Caco-2 (cell line): ENCODE data around the gene ZNF593OS. TPM values are rescaled to one million over a fixed set of nuclear protein-coding genes. Genes with fewer than 3 reads are reported as not detected.

ENCODE experiments used
- BruUV-seq: library from RNA; stranded (reverse); fragments of 400-500 nt; replicated peaks from 2 replicates; lab custom pipeline; 2021; lab: Mats Ljungman, UMichigan
- CTCF ChIA-PET: fragments of 300-600 bp; sonication (Branson Sonifier 250); formaldehyde crosslinking; loops from one replicate; lab custom pipeline; 2022; ENCODE audit warnings: antibody characterized with exemption; lab: Charles Lee
- POLR2A ChIA-PET: fragments of 300-600 bp; sonication (Branson Sonifier 250); formaldehyde crosslinking; loops from one replicate; lab custom pipeline; 2022; ENCODE audit warnings: antibody characterized with exemption; lab: Charles Lee
- DNase-seq, 2 experiments: peaks; one replicate each; pipeline versions ENCODE4 v3.0.0 to v3.0.0-alpha.2; 2020 to 2022
- H3K27me3 ChIP-seq: replicated peaks from 2 replicates; pipeline ENCODE4 v1.6.0; 2011; ENCODE audit warnings: low read length; ENCODE audit not compliant: control insufficient read depth, insufficient read depth
- H3K36me3 ChIP-seq: 2 replicates; pipeline ENCODE4 v1.5.1; 2011; ENCODE audit warnings: low read length; ENCODE audit not compliant: control insufficient read depth, insufficient read depth
- H3K4me1 ChIP-seq: fragments of 250-450 bp; sonication (Bioruptor Pico); 2 replicates; pipeline ENCODE4 v1.5.1; 2020; ENCODE audit warnings: mild to moderate bottlenecking
- H3K4me3 ChIP-seq: 2 replicates; pipeline ENCODE4 v1.5.1; 2011; ENCODE audit warnings: low read depth, mild to moderate bottlenecking, control low read depth, low read length
- H3K9me3 ChIP-seq: fragments of 250-450 bp; sonication (Bioruptor Pico); 2 replicates; pipeline ENCODE4 v1.5.1; 2020; ENCODE audit warnings: mild to moderate bottlenecking, moderate library complexity
- H3K27ac Mint-ChIP-seq: one replicate; pipeline ENCODE4 v1.8.0; 2022; ENCODE audit warnings: mixed read lengths; ENCODE audit not compliant: unreplicated experiment
- H3K27me3 Mint-ChIP-seq: one replicate; pipeline ENCODE4 v1.8.0; 2022; ENCODE audit warnings: mixed read lengths; ENCODE audit not compliant: insufficient read depth, unreplicated experiment
- H3K36me3 Mint-ChIP-seq: one replicate; pipeline ENCODE4 v1.8.0; 2022; ENCODE audit warnings: mild to moderate bottlenecking, mixed read lengths; ENCODE audit not compliant: insufficient read depth, unreplicated experiment
- H3K4me1 Mint-ChIP-seq: one replicate; pipeline ENCODE4 v1.8.0; 2022; ENCODE audit warnings: low read depth, mixed read lengths; ENCODE audit not compliant: unreplicated experiment
- H3K4me3 Mint-ChIP-seq: one replicate; pipeline ENCODE4 v1.8.0; 2022; ENCODE audit warnings: mild to moderate bottlenecking, moderate library complexity, mixed read lengths; ENCODE audit not compliant: unreplicated experiment
- H3K9me3 Mint-ChIP-seq: one replicate; pipeline ENCODE4 v1.8.0; 2022; ENCODE audit warnings: mixed read lengths; ENCODE audit not compliant: unreplicated experiment
- CTCF ChIP-seq, 2 experiments: fragments of 200-600 bp in 1 of 2; IDR thresholded peaks; 1 replicate in 1 of 2; 2 replicates in 1 of 2; pipeline versions ENCODE4 v1.5.1 to v1.8.0; 2011 to 2022; ENCODE audit warnings: antibody characterized with exemption in 1 of 2, control low read depth in 1 of 2, inconsistent platforms in 1 of 2, low read depth in 1 of 2, low read length in 1 of 2, mild to moderate bottlenecking in 1 of 2, moderate library complexity in 1 of 2; ENCODE audit not compliant: insufficient read depth in 1 of 2, severe bottlenecking in 1 of 2, unreplicated experiment in 1 of 2
- intact Hi-C: fragments of 100-400 bp; cut with micrococcal nuclease; formaldehyde crosslinking; loops from one replicate; pipeline ENCODE4 v1.10.0; 2022; ENCODE audit not compliant: unreplicated experiment
- total RNA-seq: library from RNA; stranded (reverse); gene quantifications from 2 replicates; pipeline ENCODE4 v1.2.3, GENCODE V29; 2022

ZNF593OS gene
- total RNA-seq, 1 experiment from 2014 or later, result 0.45 TPM

GRCh38 chr1:26154750-26155149 is 16.9 kb downstream of the ZNF593OS start:
- POLR2A ChIA-PET, result no interaction called here
- H3K36me3 Mint-ChIP-seq, result no peaks in the 10 kb centered on the region
- H3K4me1 Mint-ChIP-seq, result peaks cover 8% of the 10 kb centered on the region
- DNase-seq, result no peak
- Histone ChIP-seq H3K36me3 (no peaks in the 10 kb centered on the region), H3K4me1 (peaks cover 20% of the 10 kb centered on the region), H3K9me3 (no peaks in the 10 kb centered on the region), H3K27me3 (no peaks in the 10 kb centered on the region), H3K4me3 (no peak overlapping the region)
- no peak for TF ChIP-seq CTCF (IDR thresholded peaks at IDR 0.05; ENCODE audit: insufficient read depth in 1 of 2, low read depth in 1 of 2, low read length in 1 of 2, severe bottlenecking in 1 of 2, unreplicated experiment in 1 of 2)
- BruUV-seq, result no TSS peak
- intact Hi-C loops, result no loop called here
- no peak overlapping the region for H3K4me3 Mint-ChIP-seq
- no peaks in the 10 kb centered on the region for H3K27me3 Mint-ChIP-seq
- H3K27ac Mint-ChIP-seq, result no peak overlapping the region
- H3K9me3 Mint-ChIP-seq, result no peaks in the 10 kb centered on the region
- CTCF ChIA-PET, result interaction anchor here (1.0 kb wide), 1 partner anchor 10 kb away, joined by 4 read pairs; no protein-coding TSS in a partner anchor

GRCh38 chr1:26153966-26154532 is 17.6 kb downstream of the ZNF593OS start:
- H3K9me3 ChIP-seq, result no peaks in the 10 kb centered on the region
- ChIA-PET CTCF (interaction anchor here (1.0 kb wide), 1 partner anchor 9 kb away, joined by 4 read pairs; no protein-coding TSS in a partner anchor), POLR2A (no interaction called here)
- no TSS peak for BruUV-seq
- H3K4me1 ChIP-seq, result peaks cover 14% of the 10 kb centered on the region
- no peaks in the 10 kb centered on the region for H3K9me3 Mint-ChIP-seq
- H3K4me3 ChIP-seq, result no peak overlapping the region
- no peaks in the 10 kb centered on the region for H3K27me3 Mint-ChIP-seq
- DNase-seq, result no peak
- H3K27me3 ChIP-seq, result no peaks in the 10 kb centered on the region
- no peak overlapping the region for H3K27ac Mint-ChIP-seq
- no peak overlapping the region for H3K4me3 Mint-ChIP-seq
- H3K4me1 Mint-ChIP-seq, result peaks cover 8% of the 10 kb centered on the region
- TF ChIP-seq CTCF (IDR thresholded peaks at IDR 0.05; ENCODE audit: insufficient read depth in 1 of 2, low read depth in 1 of 2, low read length in 1 of 2, severe bottlenecking in 1 of 2, unreplicated experiment in 1 of 2), result no peak
- H3K36me3 ChIP-seq, result no peaks in the 10 kb centered on the region
- intact Hi-C loops, result no loop called here
- no peaks in the 10 kb centered on the region for H3K36me3 Mint-ChIP-seq

- ChIA-PET CTCF (no interaction called here), POLR2A (no interaction called here)
- H3K9me3 Mint-ChIP-seq, result no peaks in the 10 kb centered on the region
- TF ChIP-seq CTCF (IDR thresholded peaks at IDR 0.05; ENCODE audit: insufficient read depth in 1 of 2, low read depth in 1 of 2, low read length in 1 of 2, severe bottlenecking in 1 of 2, unreplicated experiment in 1 of 2), result no peak
- no peaks in the 10 kb centered on the region for H3K36me3 ChIP-seq
- no peaks in the 10 kb centered on the region for H3K27me3 ChIP-seq
- BruUV-seq, result no TSS peak
- no peak overlapping the region for H3K4me3 Mint-ChIP-seq
- H3K27ac Mint-ChIP-seq, result no peak overlapping the region
- H3K36me3 Mint-ChIP-seq, result no peaks in the 10 kb centered on the region
- no peaks in the 10 kb centered on the region for H3K9me3 ChIP-seq
- H3K4me1 Mint-ChIP-seq, result no peaks in the 10 kb centered on the region
- no peaks in the 10 kb centered on the region for H3K4me1 ChIP-seq
- DNase-seq, result no peak
- H3K4me3 ChIP-seq, result no peak overlapping the region
- no peaks in the 10 kb centered on the region for H3K27me3 Mint-ChIP-seq
- intact Hi-C loops, result no loop called here
Measured at GRCh38 chr1:26148887-26149286, 22.7 kb downstream of the ZNF593OS start.
